H1 (cell line): ENCODE data around the gene DDX41. TPM values are rescaled to one million over a fixed set of nuclear protein-coding genes. Genes with fewer than 3 reads are reported as not detected.

Source experiments
- CHD1 ChIP-seq: IDR thresholded peaks from 2 replicates; pipeline ENCODE4 v1.6.1; 2012; ENCODE audit warnings: low read depth, low read length, improper control_type of control experiment
- RXRA ChIP-seq: IDR thresholded peaks from 2 replicates; pipeline ENCODE4 v1.6.1; 2011; ENCODE audit warnings: low read depth, mild to moderate bottlenecking, low read length, moderate library complexity; ENCODE audit not compliant: insufficient read depth
- TBP ChIP-seq: IDR thresholded peaks from 2 replicates; pipeline ENCODE4 v1.6.1; 2011; ENCODE audit warnings: low read depth, low read length, improper control_type of control experiment
- ZNF274 ChIP-seq: IDR thresholded peaks from 2 replicates; pipeline ENCODE4 v1.7.0; 2012; ENCODE audit warnings: low read length, borderline replicate concordance; ENCODE audit errors: extremely low read depth
- polyA plus RNA-seq, 7 experiments: library from polyadenylated mRNA; depleted of rRNA in 3 of 7; stranded (reverse) in 5 of 7; unstranded in 2 of 7; fragments of >200 nt in 5 of 7; fragments of 200-250 nt in 2 of 7; gene quantifications; 1 replicate in 5 of 7; 2 replicates in 1 of 7; 4 replicates in 1 of 7; pipeline versions ENCODE4 v1.2.1 to v1.2.3, GENCODE V29; 2011 to 2013; ENCODE audit warnings: missing spikeins in 2 of 7, mixed read lengths in 2 of 7
- total RNA-seq: library from RNA; stranded (reverse); fragmentation: NEBNext Ultra II Directional; extraction: Animal tissue kit (Norgen Biotek cat#: 25700); gene quantifications from 2 replicates; pipeline ENCODE4 v1.2.1, GENCODE V29; 2021
- TF ChIP-seq, protein P1 (sequence below), 3 experiments: IDR thresholded peaks; 1 replicate in 2 of 3; 2 replicates in 1 of 3; pipeline versions ENCODE4 v1.5.1 to v1.6.1; 2011; ENCODE audit warnings: low read length in 3 of 3, mild to moderate bottlenecking in 3 of 3, inconsistent platforms in 2 of 3, low read depth in 1 of 3, moderate library complexity in 1 of 3; ENCODE audit not compliant: insufficient read depth in 1 of 3; ENCODE audit errors: control extremely low read depth in 1 of 3
- TF ChIP-seq, protein P2 (sequence below): fragments of 300-600 bp; sonication (generic); IDR thresholded peaks from 2 replicates; pipeline ENCODE4 v1.7.1; 2012; ENCODE audit warnings: low read length, moderate library complexity, mild to moderate bottlenecking, inconsistent platforms; ENCODE audit not compliant: insufficient replicate concordance

The DDX41 gene
- total and polyA plus RNA-seq, 2 of the 8 experiments (the other 6 are each of a cell fraction or from before 2014, with no cell fraction given), result 102 to 135 TPM

DNA sequence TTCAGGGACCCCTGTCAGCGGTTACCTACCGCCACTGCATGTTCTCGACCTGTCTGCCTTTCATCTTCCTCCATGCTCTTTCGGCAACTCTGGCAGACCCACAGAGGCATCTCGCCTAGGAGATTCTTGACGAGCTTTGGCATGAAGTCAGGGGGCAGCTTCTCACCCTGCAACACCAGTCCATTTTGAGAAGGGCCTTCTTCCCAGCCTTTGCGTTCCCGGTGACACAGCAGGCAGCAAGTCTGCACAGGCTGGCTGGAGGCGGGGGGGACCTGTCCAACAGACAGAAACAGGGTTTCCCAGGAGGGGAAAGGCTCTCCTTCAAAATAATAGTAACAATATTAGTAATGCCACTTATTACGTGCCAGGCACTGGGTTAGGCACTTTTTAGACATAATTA is 22.1 kb upstream of the DDX41 start (continued):
- TF ChIP-seq ZNF274 (no peak), TBP (no peak), CHD1 (no peak), RXRA (no peak)
- TF ChIP-seq, protein P1, sequence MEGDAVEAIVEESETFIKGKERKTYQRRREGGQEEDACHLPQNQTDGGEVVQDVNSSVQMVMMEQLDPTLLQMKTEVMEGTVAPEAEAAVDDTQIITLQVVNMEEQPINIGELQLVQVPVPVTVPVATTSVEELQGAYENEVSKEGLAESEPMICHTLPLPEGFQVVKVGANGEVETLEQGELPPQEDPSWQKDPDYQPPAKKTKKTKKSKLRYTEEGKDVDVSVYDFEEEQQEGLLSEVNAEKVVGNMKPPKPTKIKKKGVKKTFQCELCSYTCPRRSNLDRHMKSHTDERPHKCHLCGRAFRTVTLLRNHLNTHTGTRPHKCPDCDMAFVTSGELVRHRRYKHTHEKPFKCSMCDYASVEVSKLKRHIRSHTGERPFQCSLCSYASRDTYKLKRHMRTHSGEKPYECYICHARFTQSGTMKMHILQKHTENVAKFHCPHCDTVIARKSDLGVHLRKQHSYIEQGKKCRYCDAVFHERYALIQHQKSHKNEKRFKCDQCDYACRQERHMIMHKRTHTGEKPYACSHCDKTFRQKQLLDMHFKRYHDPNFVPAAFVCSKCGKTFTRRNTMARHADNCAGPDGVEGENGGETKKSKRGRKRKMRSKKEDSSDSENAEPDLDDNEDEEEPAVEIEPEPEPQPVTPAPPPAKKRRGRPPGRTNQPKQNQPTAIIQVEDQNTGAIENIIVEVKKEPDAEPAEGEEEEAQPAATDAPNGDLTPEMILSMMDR (IDR thresholded peaks at IDR 0.05; ENCODE audit: control extremely low read depth in 1 of 3, insufficient read depth in 1 of 3, low read depth in 1 of 3, low read length in 3 of 3), result no peak
- TF ChIP-seq, protein P2, sequence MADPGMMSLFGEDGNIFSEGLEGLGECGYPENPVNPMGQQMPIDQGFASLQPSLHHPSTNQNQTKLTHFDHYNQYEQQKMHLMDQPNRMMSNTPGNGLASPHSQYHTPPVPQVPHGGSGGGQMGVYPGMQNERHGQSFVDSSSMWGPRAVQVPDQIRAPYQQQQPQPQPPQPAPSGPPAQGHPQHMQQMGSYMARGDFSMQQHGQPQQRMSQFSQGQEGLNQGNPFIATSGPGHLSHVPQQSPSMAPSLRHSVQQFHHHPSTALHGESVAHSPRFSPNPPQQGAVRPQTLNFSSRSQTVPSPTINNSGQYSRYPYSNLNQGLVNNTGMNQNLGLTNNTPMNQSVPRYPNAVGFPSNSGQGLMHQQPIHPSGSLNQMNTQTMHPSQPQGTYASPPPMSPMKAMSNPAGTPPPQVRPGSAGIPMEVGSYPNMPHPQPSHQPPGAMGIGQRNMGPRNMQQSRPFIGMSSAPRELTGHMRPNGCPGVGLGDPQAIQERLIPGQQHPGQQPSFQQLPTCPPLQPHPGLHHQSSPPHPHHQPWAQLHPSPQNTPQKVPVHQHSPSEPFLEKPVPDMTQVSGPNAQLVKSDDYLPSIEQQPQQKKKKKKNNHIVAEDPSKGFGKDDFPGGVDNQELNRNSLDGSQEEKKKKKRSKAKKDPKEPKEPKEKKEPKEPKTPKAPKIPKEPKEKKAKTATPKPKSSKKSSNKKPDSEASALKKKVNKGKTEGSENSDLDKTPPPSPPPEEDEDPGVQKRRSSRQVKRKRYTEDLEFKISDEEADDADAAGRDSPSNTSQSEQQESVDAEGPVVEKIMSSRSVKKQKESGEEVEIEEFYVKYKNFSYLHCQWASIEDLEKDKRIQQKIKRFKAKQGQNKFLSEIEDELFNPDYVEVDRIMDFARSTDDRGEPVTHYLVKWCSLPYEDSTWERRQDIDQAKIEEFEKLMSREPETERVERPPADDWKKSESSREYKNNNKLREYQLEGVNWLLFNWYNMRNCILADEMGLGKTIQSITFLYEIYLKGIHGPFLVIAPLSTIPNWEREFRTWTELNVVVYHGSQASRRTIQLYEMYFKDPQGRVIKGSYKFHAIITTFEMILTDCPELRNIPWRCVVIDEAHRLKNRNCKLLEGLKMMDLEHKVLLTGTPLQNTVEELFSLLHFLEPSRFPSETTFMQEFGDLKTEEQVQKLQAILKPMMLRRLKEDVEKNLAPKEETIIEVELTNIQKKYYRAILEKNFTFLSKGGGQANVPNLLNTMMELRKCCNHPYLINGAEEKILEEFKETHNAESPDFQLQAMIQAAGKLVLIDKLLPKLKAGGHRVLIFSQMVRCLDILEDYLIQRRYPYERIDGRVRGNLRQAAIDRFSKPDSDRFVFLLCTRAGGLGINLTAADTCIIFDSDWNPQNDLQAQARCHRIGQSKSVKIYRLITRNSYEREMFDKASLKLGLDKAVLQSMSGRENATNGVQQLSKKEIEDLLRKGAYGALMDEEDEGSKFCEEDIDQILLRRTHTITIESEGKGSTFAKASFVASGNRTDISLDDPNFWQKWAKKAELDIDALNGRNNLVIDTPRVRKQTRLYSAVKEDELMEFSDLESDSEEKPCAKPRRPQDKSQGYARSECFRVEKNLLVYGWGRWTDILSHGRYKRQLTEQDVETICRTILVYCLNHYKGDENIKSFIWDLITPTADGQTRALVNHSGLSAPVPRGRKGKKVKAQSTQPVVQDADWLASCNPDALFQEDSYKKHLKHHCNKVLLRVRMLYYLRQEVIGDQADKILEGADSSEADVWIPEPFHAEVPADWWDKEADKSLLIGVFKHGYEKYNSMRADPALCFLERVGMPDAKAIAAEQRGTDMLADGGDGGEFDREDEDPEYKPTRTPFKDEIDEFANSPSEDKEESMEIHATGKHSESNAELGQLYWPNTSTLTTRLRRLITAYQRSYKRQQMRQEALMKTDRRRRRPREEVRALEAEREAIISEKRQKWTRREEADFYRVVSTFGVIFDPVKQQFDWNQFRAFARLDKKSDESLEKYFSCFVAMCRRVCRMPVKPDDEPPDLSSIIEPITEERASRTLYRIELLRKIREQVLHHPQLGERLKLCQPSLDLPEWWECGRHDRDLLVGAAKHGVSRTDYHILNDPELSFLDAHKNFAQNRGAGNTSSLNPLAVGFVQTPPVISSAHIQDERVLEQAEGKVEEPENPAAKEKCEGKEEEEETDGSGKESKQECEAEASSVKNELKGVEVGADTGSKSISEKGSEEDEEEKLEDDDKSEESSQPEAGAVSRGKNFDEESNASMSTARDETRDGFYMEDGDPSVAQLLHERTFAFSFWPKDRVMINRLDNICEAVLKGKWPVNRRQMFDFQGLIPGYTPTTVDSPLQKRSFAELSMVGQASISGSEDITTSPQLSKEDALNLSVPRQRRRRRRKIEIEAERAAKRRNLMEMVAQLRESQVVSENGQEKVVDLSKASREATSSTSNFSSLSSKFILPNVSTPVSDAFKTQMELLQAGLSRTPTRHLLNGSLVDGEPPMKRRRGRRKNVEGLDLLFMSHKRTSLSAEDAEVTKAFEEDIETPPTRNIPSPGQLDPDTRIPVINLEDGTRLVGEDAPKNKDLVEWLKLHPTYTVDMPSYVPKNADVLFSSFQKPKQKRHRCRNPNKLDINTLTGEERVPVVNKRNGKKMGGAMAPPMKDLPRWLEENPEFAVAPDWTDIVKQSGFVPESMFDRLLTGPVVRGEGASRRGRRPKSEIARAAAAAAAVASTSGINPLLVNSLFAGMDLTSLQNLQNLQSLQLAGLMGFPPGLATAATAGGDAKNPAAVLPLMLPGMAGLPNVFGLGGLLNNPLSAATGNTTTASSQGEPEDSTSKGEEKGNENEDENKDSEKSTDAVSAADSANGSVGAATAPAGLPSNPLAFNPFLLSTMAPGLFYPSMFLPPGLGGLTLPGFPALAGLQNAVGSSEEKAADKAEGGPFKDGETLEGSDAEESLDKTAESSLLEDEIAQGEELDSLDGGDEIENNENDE, result no peak
